GM19043 (cell line): ENCODE results near the gene NSMF.

Experiments used
- ATAC-seq: cut with Tn5 transposase; IDR thresholded peaks from one replicate; pipeline ENCODE4 v1.9.1; 2021; ENCODE audit warnings: low read depth; ENCODE audit not compliant: unreplicated experiment

The NSMF gene

DNA sequence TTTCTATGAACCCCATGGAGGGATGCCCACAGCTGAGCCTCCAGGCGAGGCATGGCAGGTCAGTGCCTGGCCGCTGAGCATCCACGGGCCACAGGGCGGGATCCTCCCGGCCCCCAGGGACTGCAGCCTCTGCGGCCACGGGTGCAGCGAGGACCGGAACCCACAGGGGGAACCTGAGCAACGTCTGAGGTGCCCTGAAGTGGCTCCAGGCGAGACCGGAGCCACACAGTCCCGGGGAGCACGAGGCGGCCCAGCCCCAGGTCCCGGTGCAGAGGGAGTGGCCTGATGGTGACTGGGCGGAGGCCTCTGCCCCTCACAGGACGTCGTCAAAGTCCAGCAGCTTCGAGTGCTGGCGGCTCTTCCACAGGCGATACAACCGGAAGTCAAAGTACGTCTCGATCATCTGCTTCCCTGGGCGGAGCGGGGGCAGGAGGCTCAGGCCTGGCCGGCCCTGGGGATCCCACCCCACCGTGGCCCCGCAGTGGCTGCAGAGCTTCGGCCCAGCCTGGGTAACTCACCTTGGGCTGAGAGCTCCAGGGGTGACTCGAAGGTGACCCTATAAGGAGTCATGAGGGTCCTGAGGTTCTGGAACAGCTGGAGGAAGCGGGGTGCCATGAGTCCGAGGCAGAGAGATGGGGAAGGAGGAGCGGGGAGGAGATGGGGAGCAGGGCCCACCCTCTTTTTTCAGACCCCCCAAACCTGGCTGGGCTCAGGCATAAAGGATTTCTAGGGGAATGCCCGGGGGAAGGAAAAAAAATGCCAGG is 9.9 kb downstream of the NSMF start:
- no peak for ATAC-seq

DNA sequence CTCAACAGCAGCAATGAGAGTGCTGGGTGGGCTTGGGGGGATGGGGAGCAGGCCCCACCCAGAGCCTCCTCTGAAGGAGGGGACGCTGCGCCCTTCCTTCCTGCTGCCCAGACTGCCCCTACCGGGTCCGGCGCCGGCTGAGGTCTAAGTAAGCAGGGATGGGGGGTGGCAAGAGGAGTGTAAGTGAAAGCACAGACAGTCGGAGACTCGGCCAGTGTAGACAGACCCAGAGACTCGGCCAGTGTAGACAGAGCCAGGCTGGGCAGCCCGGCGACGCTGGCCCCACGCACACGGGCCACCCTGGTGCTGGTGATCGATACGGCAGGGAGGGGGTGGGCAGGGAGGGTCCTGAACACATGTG is 10.6 kb downstream of the NSMF start:
- ATAC-seq, result no peak

DNA sequence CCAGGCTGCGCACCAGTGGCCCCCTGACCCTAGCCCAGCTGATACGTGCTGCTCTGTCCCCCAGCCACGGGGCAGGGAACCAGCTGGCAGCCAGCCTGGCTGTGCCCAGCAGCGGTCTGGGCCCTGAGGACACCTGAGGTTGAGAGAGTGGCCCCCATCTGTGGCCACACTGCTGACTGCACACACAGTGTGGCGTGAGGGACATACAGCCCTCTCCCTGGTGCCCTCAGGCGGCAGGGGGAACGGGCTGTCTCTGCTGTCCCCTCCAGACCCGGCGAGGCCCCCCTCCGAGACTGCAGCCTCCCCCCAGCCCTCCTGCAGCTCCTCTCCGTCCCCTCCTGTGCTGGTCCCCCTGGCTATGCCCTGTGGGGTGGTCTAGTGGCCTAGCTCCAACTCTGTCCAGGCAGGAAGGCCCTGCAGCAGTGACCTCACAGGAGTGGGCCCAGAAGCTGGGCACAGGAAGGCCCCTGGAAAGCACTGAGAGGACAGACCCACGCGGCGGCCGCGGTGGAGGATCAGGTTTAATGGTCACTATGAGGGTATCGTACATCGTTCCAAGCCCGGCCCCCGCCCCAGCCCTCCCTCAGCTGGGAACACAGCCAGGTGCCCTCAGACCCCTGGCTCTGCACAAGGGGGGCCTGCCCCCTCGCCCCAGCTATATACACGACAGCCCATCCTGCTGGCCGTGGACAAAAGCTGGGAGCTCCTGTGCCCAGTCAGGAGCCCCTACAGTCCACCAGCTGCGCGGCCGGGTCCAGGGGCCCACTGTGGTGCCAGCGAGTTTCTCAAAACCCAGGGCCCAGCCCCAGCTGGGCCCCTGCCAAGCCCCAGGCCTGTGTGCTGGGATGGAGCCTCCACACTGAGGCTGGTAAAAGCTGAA is 11.2 kb downstream of the NSMF start:
- no peak for ATAC-seq

DNA sequence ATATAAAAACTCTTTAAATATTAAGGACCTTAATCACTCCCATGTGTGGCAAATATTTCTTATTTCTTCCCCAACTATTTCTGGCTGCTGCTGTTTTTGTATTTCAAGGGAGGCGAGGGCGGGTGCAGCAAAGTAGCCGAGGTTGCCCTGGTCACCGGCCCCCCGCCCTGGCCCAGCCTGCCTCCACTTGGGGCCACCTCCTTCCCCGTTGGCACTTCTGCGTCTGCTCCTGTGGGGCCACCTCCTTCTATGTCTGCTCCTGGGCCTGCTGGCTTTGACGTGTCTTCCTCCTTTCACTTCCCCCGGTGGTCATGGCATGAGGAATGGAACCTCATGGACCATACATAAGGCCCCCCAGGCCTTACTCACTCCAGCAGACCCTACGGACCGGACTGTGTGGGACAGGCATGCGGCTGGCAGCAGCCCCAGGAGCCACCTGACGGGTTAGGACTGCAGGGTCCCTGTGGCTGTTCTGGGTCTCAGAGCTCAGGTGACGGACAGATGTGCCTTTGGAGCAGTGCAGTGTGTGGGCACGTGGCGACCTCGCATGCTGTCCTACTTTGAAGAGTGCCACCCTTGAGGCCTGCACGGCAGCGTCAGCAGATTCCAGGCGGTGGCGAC is 12.2 kb downstream of the NSMF start:
- ATAC-seq, result no peak

DNA sequence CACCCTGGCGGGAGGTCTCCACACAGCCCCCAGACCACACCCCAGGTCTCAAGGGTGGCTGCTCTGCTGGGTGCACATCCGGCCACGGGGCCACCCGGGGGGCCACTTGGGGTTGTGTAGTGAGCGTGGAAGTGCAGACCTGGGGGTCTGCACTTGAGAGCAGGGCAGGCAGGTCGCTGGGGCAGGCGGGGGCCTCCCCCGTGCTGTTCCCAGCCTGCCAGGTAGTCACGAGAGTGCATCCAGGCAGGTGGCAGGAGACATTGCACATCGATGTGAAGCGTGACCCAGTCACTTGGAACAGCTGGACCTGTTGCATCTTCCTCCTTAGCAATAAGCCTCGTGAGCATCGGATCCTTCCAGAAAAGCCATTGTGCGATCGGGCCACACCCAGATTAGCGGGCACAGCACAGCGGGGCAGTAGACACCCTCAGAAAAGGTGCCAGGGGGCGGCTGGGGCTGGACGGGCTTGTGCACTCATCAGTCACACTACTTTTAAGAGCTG is 13.2 kb downstream of the NSMF start:
- ATAC-seq, result no peak

DNA sequence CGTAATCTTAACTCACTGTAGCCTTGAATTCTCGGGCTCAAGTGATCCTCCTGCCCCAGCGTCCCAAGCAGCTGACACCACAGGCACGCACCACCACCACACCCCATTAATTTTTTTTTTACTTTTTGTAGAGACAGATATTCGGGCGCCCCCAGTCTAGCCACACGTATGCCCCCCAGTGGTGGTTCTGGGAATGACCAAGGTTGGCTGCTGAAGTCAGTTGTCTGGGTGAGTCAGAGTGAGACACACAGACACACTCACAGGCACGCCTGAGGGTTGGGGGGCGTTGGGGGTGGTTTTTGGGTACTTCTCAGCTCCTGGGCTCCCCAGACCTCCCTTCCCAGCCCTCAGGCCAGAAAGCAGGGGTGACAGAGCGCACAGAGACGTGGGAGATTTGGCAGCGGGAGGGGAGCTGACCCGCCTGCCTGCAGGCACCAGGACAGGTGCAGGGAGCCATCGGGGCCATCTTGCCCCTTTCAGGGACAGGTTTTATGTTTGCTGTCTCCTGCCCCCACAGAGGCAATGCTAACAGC is 13.8 kb downstream of the NSMF start:
- ATAC-seq, result no peak

DNA sequence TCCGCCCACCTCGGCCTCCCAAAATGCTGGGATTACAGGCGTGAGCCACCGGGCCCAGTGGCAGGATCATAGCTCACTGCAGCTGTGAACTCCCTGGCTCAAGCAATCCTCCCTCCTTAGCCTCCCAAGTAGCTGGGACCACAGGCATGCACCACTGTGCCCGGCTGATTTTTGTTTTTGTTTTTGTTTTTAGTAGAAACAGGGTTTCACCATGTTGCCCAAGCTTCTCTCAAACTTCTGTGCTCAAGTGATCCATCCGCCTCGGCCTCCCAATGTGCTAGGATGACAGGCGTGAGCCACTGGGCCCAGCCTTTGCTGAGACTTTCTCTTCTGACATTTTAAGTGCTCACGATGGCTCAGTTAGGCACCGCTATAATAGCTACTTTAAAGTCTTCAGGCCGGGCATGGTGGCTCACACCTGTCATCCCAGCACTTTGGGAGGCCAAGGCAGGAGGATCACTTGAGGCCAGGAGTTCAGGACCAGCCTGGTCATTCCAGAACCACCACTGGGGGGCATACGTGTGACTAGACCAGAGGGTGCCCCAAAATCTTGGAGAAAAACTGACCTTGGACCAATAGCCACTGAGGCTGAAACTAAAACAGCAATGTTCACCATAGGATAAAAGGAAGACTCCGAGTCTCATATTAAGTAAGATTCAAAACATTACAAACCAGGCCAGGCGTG is 14.9 kb downstream of the NSMF start:
- no peak for ATAC-seq

DNA sequence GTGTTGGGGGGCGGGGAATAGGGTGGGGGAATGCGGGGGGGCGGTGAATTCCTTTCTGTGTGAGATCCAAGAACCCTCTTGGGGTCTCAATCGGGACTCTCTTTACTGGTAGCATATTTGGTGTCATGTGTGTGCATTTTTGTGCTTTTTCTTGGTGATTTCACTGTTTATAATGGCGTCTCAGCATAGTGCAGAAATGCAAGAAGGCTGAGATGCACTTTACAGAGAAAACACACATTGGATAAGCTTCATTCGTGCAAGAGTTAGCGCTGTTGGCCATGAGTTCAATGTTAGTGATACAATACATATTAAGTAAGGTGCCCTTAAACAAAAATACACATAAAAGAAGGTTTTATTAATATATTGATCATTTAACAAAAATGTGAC is 17.2 kb downstream of the NSMF start:
- ATAC-seq, result no peak

DNA sequence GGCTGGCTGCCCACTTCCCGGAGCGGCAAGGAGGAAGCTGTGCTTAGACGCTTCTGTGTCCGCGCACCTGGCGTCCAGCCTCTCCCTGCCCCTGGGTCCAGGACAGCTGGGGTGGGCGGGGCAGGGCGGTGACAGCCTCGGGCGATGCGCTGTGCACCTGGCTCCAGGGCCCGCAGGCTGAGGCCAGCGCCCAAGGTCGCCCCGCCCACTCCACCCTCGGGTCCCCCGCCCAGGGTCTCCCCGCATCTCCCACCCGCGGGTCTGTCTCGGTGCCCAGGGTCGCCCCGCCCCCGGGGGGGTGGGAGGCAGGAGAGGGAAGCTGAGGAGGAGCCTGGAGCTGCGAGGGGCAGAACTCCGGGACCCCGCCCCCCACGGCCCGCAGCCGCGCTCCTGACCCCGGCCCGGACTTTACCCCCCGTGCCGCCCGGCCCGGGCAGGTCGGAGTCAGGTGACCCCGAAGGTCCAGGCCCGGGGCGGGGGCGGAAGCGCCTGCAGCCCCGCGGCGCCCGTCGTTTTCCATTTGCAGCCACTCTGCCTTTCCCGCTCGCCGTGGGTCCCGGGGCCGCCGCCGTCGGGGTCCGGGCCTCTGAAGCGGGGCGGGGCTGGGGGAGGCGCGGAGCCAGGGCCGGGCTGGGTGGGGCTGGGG is 17.7 kb downstream of the NSMF start, which contains the start of gene ENTPD8:
Gene ENTPD8 (minus strand): TSS at position 69 of the 646 bp plus-strand sequence. CDS start 3,072 bp downstream, outside the sequence.
- ATAC-seq, result no peak

DNA sequence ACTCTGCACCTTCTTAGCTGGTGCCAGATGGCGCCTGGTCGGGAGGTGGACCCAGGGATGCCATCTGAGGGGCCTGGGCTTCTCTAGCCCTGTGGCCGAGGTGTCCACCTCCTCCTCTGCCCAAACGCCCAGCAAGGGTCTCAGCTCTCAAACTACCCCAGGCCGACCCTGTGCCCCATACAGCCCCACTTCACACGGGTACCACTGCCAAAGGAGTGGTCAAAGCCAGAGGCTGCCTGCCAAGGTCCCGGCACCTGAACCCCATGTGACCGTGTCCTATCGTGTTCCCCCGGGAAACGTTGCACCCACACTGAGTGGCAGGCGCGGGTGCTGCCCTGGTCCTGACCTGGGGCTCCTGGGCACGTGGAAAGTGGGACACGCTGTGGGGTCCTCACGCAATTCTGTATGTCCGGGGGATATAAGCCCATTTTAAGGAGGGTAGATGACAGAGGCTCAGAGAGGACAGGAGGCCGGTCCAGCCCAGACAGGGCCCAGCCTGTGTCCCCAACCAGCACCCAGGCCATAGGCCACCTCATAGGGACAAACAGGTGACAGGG is 19.9 kb downstream of the NSMF start:
- no peak for ATAC-seq

DNA sequence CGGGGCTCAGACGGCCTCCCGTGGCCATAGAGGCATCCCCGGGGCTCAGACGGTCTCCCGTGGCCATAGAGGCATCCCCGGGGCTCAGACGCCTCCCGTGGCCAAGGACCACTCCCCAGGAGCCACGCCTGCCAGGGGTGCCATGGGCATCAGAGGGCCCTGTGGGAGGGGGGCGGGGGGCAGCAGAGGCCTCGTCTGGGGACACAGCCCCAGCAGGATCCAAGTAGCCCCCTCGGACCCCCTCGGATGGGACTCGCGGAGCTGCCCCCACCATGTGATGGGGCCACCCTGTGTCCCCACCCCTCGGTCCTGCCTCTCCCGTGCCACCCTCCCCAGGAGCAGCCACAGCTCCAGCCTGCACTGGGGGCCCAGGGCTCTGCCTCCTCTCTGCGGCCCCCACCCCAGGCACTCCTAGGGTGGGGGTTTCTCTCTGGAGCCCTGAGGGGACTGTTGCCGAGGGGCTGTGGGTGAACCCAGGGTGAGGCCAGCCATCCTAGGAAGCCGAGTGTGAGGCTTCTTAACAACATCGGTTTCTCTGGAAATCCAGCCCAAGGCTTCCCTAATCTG is 20.5 kb downstream of the NSMF start:
- no peak for ATAC-seq

DNA sequence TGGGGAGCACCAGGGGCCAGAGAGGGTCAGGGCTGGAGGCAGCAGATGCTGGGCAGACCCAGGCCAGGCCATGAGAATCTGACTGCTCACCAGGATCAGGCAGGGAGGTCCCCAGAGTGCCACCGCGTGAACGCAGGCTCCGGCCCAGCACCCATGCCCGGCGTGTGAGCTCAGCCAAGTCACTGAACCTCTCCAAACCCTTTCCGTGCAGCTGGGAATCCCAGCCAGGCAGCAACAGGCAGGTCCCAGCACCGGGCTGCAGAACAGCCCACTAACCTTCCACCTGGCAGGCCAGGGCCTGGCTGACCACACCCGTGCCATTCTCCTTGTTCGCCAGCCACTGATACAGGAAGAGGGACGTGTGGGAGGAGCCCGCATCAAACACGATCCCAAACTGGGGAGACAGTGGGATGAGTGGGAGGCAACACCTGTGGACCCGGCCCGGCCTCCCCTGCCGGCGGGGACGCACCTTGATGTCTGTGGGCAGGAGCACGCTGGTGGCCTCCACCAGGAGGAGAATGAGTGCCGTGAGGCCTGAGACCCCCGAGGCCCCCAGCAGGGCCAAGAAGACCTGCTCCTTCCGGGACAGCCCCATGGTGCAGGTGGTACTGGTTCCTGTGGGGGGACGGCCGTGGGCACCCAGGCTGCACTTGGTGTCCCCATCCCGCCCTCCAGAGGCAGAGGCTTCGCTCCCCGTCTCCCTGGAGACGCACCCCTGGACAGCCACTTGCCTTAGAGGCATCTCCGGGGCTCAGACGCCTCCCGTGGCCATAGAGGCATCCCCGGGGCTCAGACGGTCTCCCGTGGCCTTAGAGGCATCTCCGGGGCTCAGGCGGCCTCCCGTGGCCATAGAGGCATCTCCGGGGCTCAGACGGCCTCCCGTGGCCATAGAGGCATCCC is 21.2 kb downstream of the NSMF start:
- no peak for ATAC-seq

DNA sequence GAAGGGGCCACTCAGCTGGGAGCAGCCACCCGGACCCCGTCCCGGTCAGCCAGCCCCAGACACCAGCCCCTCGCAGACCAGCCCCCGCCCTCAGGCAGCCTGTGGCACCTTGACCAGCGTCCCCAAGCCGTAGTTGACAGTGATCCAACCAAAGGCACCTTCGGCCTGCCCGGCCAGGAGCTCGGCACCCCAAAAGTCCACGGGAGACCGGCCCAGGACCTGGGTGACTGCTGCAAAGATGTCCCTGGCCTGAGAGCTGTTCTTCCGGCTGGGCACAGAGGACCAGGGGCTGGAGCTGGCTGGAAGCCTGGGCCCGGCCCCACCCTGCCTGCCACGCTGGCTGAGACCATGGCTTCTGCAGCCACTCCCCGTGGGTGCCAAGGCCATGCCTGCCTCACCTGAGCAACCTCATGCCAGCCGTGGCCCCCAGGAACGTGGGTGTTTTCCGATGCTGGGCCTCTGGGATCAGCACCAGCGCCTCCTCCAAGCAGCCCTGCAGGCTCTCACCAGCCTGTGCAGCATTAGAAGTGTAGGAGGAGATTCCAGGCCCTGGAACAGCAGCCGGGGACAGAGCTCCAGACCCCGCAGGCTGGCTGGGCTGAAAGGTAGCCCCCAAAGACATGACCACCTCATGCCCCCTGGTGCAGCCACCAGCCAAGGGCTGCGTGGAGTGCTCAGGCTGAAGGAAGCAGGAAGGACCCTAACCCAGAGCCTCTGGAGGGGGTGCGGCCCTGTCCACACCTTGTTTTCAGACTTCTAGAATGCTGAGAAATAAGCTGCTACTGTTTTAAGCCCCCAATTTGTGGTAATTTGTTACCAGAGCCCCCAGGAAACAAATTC is 22.2 kb downstream of the NSMF start:
- ATAC-seq, result no peak

DNA sequence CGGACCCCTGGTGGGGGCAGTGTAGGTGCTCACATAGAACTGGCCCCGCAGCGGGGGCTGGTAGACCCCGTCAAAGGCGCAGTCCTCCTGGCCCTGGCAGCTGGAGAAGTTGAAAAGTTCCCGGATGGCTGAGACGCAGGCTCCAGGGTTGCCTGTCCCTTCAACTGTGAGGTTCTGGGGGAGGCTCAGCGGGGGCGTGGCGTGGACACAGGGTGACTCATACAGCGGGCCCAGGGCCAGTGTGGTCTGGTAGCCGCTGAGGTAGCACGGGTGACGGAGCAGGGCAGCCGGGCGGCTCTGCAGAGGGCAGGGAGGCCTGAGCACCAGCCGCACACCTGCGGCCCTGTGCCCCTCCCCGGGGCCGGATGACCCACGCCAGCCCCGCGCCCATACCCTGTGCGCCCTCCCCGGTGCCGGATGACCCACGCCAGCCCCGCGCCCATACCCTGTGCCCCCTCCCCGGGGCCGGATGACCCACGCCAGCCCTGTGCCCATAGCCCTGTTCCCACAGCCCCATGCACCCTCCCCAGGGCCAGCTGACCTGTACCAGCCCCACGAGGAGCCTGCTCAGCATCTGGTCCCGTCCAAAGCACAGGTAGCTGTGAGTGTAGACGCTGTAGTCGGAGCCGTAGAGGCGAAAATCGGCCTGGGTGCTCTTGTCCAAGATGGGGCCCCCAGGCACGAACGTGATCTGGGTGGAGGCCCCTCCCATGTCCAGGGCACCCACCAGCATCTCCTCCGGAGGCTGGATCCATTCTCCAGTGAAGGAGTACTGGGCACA is 23.0 kb downstream of the NSMF start:
- ATAC-seq, result no peak

DNA sequence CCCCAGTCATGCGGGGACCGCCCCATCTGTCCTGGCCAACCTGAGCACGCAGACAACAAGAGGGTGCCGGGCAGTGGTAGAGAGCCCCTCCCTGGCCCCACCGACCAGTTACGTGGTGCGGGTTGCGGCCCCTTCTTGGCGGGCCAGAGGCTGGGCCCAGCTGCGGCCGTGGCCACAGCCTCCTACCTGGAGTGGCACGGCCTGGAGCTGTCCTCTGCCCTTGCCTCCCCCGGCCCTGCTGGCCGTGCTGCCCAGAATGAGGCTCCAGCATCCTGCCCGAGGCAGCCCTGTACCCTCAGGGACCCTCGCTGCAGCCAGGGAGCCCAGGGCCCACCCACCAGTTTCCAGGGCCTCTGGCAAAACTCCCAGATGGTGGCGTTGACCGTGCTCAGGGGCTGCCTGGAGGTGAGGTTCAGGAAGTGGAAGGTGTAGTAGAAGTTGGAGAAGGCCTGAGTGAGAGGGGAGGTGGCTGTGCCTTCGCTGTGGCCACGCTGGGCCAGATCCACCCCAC is 23.7 kb downstream of the NSMF start:
- no peak for ATAC-seq
